OCI-LY3 (cell line): ENCODE measurements around the gene RDH13.
"Not testable (repeated sequence)": the region's sequence is repeated elsewhere in the genome, so short reads cannot be mapped to it uniquely, and the experiment has no call there.

Source experiments
- EZH2phosphoT487 ChIP-seq: fragments of 200-600 bp; shearing (Covaris generic); IDR thresholded peaks from 2 replicates; pipeline ENCODE4 v1.6.1; 2018; ENCODE audit warnings: antibody characterized with exemption, mixed run types, low read depth
- TF ChIP-seq, protein P1 (sequence below): fragments of 200-600, 300-600 bp; sonication (generic); IDR thresholded peaks from 2 replicates; pipeline ENCODE4 v1.5.1; 2014; ENCODE audit warnings: antibody characterized with exemption, low read length, low read depth

- TF ChIP-seq, protein P1, sequence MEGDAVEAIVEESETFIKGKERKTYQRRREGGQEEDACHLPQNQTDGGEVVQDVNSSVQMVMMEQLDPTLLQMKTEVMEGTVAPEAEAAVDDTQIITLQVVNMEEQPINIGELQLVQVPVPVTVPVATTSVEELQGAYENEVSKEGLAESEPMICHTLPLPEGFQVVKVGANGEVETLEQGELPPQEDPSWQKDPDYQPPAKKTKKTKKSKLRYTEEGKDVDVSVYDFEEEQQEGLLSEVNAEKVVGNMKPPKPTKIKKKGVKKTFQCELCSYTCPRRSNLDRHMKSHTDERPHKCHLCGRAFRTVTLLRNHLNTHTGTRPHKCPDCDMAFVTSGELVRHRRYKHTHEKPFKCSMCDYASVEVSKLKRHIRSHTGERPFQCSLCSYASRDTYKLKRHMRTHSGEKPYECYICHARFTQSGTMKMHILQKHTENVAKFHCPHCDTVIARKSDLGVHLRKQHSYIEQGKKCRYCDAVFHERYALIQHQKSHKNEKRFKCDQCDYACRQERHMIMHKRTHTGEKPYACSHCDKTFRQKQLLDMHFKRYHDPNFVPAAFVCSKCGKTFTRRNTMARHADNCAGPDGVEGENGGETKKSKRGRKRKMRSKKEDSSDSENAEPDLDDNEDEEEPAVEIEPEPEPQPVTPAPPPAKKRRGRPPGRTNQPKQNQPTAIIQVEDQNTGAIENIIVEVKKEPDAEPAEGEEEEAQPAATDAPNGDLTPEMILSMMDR: not testable (repeated sequence)
- TF ChIP-seq EZH2phosphoT487: not testable (repeated sequence)
These were observed 2.6 kb upstream of the RDH13 start for GRCh38 chr19:55065516-55065915.
